NCI-H446 treated with DMSO at 0.1 percent for 48 hours (cell line): ENCODE measurements around the gene LOXL4.
"Not testable (repeated sequence)": the region's sequence is repeated elsewhere in the genome, so short reads cannot be mapped to it uniquely, and the experiment has no call there.

Experiments used
- DNase-seq: peaks from one replicate; lab custom pipeline; 2025; lab: John Stamatoyannopoulos, UW

The LOXL4 gene

GRCh38 chr10:98240524-98240923, 27.5 kb downstream of the LOXL4 start:
- no peak for DNase-seq

GRCh38 chr10:98238391-98238790, 29.6 kb downstream of the LOXL4 start:
- DNase-seq: no peak

DNA sequence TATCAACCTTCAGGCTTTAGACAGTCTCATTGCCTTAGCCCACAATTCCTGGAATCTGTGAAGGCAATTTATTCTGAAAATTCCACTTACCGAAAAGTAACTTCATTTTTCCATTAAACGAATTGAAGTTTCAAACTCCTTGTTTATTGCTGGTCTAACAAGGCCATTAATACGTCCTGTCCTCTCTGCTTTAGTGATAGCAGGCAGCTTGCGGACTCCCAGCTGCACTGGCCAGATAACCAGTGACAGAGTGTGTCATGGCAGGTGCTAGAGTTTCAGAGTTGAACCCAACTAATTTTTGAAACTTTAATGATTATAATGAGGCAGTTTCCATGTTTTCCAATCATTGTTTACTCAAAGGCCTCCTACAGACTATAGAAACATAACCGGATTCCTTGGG, 31.1 kb downstream of the LOXL4 start:
- no peak for DNase-seq

- no peak for DNase-seq
Observed at GRCh38 chr10:98235846-98236245, 32.1 kb downstream of the LOXL4 start.

- DNase-seq: no peak
Observed at GRCh38 chr10:98231417-98231816, 36.6 kb downstream of the LOXL4 start.

GRCh38 chr10:98228266-98228665, 39.7 kb downstream of the LOXL4 start:
- not testable (repeated sequence) for DNase-seq

GRCh38 chr10:98227713-98228112, 40.3 kb downstream of the LOXL4 start:
- DNase-seq: not testable (repeated sequence)

- DNase-seq: no peak
Observed at GRCh38 chr10:98226508-98227144, 41.4 kb downstream of the LOXL4 start.

DNA sequence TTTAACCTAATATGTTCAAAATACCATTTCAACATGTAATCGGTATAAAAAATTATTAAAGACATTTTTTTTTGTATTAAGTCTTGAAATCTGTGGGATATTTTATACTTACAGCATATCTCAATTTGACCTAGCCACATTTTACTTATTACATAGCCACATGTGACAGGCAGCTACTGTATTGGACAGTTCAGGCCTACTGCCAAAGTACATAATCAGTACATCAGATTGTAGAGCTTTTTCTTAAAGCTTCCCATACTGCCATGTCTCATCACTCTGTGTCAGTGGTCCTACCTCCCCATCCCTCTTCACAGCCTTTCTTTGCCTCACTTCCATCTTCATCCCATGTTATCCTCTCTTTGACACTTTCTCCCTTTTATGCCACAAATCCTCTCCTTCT, 43.0 kb downstream of the LOXL4 start:
- DNase-seq: no peak

DNA sequence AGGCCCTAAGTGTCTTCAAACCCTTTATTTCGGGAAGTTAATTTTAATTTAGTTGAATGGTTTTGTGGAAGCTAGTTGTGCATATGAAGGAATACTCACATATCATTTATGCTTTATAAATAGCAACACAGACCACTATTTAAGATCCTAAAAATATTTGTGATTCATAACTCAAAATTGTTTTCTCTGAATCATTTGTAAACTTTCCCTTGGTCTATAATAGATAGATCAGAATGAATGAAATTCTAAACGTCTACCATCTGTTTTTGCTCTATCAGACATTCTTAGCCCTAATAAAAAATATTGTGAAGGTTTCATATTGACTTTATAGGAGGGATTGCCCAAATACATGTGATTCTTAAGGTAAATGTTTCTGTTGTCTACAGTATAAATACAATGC, 43.5 kb downstream of the LOXL4 start:
- no peak for DNase-seq

DNA sequence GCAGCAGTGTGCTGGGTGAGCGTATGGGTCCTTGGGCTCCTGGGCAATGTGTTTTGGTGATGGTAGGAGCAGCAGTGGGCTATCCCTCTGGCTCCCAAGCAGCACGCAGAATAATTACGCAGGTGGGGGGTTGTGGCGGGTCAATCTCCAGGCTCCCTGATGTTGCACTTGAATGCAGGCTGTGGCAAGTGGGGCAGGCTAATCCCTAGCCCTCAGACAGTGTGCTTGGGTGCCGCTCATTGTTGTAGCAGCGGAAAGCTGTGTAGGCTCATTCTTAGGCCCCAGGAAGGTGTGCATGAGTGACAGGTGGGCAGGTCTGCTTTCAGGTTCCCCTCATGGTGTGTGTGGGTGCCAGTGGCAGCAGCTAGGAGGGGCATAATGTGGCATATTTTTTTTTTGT, 44.1 kb downstream of the LOXL4 start:
- no peak for DNase-seq

- no peak for DNase-seq
Observed at GRCh38 chr10:98217801-98218200, 50.2 kb downstream of the LOXL4 start.

DNA sequence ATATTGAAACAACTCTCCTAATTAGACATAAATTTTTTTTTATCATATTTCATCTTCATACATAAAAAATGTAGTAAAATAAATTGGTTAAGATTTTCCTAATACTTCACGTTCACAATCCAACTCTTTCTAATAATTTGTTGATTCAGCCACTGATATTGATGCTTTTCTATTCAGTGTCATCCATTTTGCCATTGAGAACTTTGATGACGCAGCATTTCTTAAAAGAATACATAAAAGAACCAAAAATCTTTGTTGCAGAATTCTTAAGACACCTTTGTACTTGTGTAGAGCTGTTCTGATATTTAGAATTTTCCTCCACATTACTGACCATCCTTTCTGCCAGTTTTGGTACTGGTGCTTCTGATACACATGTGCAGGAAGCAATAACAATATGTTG, 52.6 kb downstream of the LOXL4 start:
- DNase-seq: no peak

- no peak for DNase-seq
Observed at GRCh38 chr10:98213740-98214139, 54.3 kb downstream of the LOXL4 start.

- no peak for DNase-seq
Observed at GRCh38 chr10:98212196-98212595, 55.8 kb downstream of the LOXL4 start.

DNA sequence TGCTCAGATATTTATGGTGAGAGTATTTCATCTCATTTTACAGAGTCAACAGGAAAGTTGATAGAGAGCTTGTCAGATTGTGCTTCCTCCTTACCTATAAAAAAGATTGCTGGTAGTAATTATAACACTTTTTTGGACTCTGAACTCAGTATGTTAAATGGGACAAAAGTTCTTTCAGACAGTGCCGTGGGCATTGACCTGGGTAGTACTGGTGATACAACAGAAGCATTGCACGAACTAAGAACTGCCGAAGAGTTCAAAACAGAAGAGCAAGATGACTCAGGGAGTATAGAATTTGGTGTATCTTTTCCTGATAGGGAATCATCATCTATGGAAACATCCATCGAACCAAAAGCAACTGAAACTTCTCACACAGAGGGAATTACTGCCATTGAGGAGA, 58.6 kb downstream of the LOXL4 start:
- DNase-seq: no peak

DNA sequence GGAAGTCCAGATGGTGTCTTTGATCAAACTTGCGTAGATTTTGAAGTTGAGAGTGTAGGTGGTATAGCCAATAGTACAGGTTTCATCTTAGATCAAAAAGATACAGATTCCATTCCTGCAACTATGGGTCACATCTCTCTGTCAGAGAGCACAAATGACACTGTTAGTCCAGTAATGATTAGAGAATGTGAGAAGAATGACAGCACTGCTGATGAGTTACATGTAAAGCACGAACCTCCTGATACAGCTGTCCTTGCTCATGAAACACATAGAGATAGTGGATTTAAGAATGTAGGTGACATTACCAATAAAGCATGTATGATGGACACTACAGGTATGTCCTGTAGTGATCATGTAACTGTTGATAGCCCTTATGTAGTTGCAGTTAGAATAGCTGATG, 59.1 kb downstream of the LOXL4 start:
- DNase-seq: no peak

- DNase-seq: no peak
Observed at GRCh38 chr10:98205351-98205750, 62.6 kb downstream of the LOXL4 start.

GRCh38 chr10:98202378-98202777, 65.6 kb downstream of the LOXL4 start:
- DNase-seq: no peak

- no peak for DNase-seq
Observed at GRCh38 chr10:98201760-98202159, 66.2 kb downstream of the LOXL4 start.
